A549 (cell line): Measurements from ENCODE around the gene TEKT3. TPM values are rescaled to one million over a fixed set of nuclear protein-coding genes. Genes with fewer than 3 reads are reported as not detected.

Experiments used
- ATAC-seq, 2 experiments: fragments of 200-7000 bp in 1 of 2; fragments of >200 bp in 1 of 2; cut with Nextera tagmentation in 1 of 2; cut with Tn5 transposase in 1 of 2; 3 replicates each; pipeline versions ENCODE4 v1.8.0 to v1.9.1; 2018 to 2020; ENCODE audit warnings: mild to moderate bottlenecking in 1 of 2, moderate library complexity in 1 of 2
- CTCF ChIA-PET: fragments of 300-600 bp; sonication (Branson Sonifier 250); formaldehyde crosslinking; extraction: SDS; loops from one replicate; lab custom pipeline; 2021; ENCODE audit warnings: antibody characterized with exemption, inconsistent platforms; lab: Yijun Ruan, JAX
- POLR2A ChIA-PET: fragments of 350-600 bp; formaldehyde crosslinking; extraction: SDS; loops from one replicate; lab custom pipeline; 2021; ENCODE audit warnings: antibody characterized with exemption, inconsistent platforms; lab: Yijun Ruan, JAX
- DNase-seq, 2 experiments: peaks; one replicate each; pipeline versions ENCODE4 v3.0.0 to v3.0.0-alpha.2; 2011 to 2016; ENCODE audit warnings: low read depth in 1 of 2, low spot score in 1 of 2
- FAIRE-seq: peaks from 2 replicates; lab custom pipeline; 2011; peaks lifted over from hg19 to GRCh38; lab: Jason Lieb, UNC
- H3K27ac ChIP-seq, 2 experiments: fragments of >200 bp; sonication (Bioruptor Twin); formaldehyde crosslinking; 3 replicates each; pipeline ENCODE4 v1.5.1; 2016 to 2017
- H3K4me1 ChIP-seq: fragments of >200 bp; sonication (Bioruptor Twin); formaldehyde crosslinking; 3 replicates; pipeline ENCODE4 v1.6.1; 2016
- H3K4me2 ChIP-seq: fragments of >200 bp; sonication (Bioruptor Twin); formaldehyde crosslinking; 3 replicates; pipeline ENCODE4 v1.6.1; 2016
- H3K4me3 ChIP-seq: fragments of >200 bp; sonication (Bioruptor Twin); formaldehyde crosslinking; 3 replicates; pipeline ENCODE4 v1.5.1; 2016
- H3K9me3 ChIP-seq: fragments of >200 bp; sonication (Bioruptor Twin); formaldehyde crosslinking; 3 replicates; pipeline ENCODE4 v1.6.1; 2016
- BCL3 ChIP-seq: fragments of >200 bp; sonication (Bioruptor Twin); formaldehyde crosslinking; IDR thresholded peaks from 3 replicates; pipeline ENCODE4 v1.6.1; 2016
- BHLHE40 ChIP-seq: IDR thresholded peaks from 2 replicates; pipeline ENCODE4 v1.6.1; 2012; ENCODE audit warnings: low read depth, low read length, inconsistent platforms
- CEBPB ChIP-seq, 2 experiments: fragments of >200 bp in 1 of 2; sonication (Bioruptor Twin) in 1 of 2; formaldehyde crosslinking in 1 of 2; IDR thresholded peaks; 2 replicates each; pipeline ENCODE4 v1.6.1; 2012 to 2016
- CHD2 ChIP-seq: fragments of 150-350 bp; IDR thresholded peaks from 2 replicates; pipeline ENCODE4 v1.6.1; 2014; ENCODE audit warnings: low read length; ENCODE audit not compliant: partially characterized antibody
- CTCF ChIP-seq: fragments of >200 bp; sonication (Bioruptor Twin); formaldehyde crosslinking; IDR thresholded peaks from 3 replicates; pipeline ENCODE4 v1.5.1; 2016
- EHMT2 ChIP-seq: fragments of 200-600 bp; sonication (generic); IDR thresholded peaks from 2 replicates; pipeline ENCODE4 v1.6.1; 2016; ENCODE audit warnings: antibody characterized with exemption, low read depth, mild to moderate bottlenecking, moderate library complexity
- HOXA7 ChIP-seq: fragments of 250-450 bp; sonication (Bioruptor Pico); IDR thresholded peaks from 2 replicates; pipeline ENCODE4 v1.5.0; 2020; ENCODE audit warnings: mild to moderate bottlenecking, moderate library complexity
- HOXB13 ChIP-seq: fragments of 250-450 bp; sonication (Bioruptor Pico); IDR thresholded peaks from 2 replicates; pipeline ENCODE4 v1.5.0; 2020; ENCODE audit warnings: low read depth, mild to moderate bottlenecking, moderate library complexity
- JUN ChIP-seq, 2 experiments: fragments of >200 bp; sonication (Bioruptor Twin); formaldehyde crosslinking; IDR thresholded peaks; 2 replicates in 1 of 2; 3 replicates in 1 of 2; pipeline ENCODE4 v1.6.1; 2016 to 2017
- JUNB ChIP-seq: fragments of >200 bp; sonication (Bioruptor Twin); formaldehyde crosslinking; IDR thresholded peaks from 2 replicates; pipeline ENCODE4 v1.6.1; 2016
- KDM1A ChIP-seq: fragments of 200-600 bp; sonication (generic); IDR thresholded peaks from 2 replicates; pipeline ENCODE4 v1.6.1; 2016; ENCODE audit warnings: low read depth, mild to moderate bottlenecking
- MAFK ChIP-seq: fragments of 450-650 bp; IDR thresholded peaks from 2 replicates; pipeline ENCODE4 v1.6.1; 2014; ENCODE audit not compliant: partially characterized antibody
- MAZ ChIP-seq: fragments of 150-350 bp; IDR thresholded peaks from 2 replicates; pipeline ENCODE4 v1.6.1; 2014; ENCODE audit warnings: antibody characterized with exemption, low read depth, low read length, borderline replicate concordance
- NR3C1 ChIP-seq: fragments of >200 bp; sonication (Bioruptor Twin); formaldehyde crosslinking; IDR thresholded peaks from 3 replicates; pipeline ENCODE4 v1.6.1; 2017
- PHF8 ChIP-seq: fragments of 200-600 bp; sonication (generic); IDR thresholded peaks from 2 replicates; pipeline ENCODE4 v1.6.1; 2016; ENCODE audit warnings: low read depth, mild to moderate bottlenecking, antibody characterized with exemption, moderate library complexity, borderline replicate concordance
- RAD21 ChIP-seq, 2 experiments: fragments of >200 bp in 1 of 2; sonication (Bioruptor Twin) in 1 of 2; formaldehyde crosslinking in 1 of 2; IDR thresholded peaks in 1 of 2; conservative IDR thresholded peaks in 1 of 2; 2 replicates in 1 of 2; 3 replicates in 1 of 2; pipeline ENCODE4 v1.6.1; 2012 to 2018; ENCODE audit warnings: inconsistent platforms in 1 of 2
- RFX5 ChIP-seq: fragments of 450-650 bp; IDR thresholded peaks from 2 replicates; pipeline ENCODE4 v1.7.1; 2014; ENCODE audit warnings: antibody characterized with exemption, mild to moderate bottlenecking, moderate library complexity
- RNF2 ChIP-seq: fragments of 200-600 bp; sonication (generic); IDR thresholded peaks from 2 replicates; pipeline ENCODE4 v1.6.1; 2016; ENCODE audit warnings: low read depth, mild to moderate bottlenecking, antibody characterized with exemption, moderate library complexity, borderline replicate concordance
- WGBS: methylation state at CpG from one replicate; pipeline ENCODE4 v1.1.6; 2017; ENCODE audit errors: missing lambda C conversion rate; 5-methylcytosine and 5-hydroxymethylcytosine counted together
- polyA plus RNA-seq, 4 experiments: library from polyadenylated mRNA; depleted of rRNA in 3 of 4; stranded (reverse); fragments of >200 nt; fragmentation: RNase III in 1 of 4; extraction: RNeasy Plus Mini Kit Qiagen cat#74134 plus additional on column Dnase treatment in 1 of 4; gene quantifications; 2 replicates in 3 of 4; 3 replicates in 1 of 4; pipeline ENCODE4 v1.2.3, GENCODE V29; 2011 to 2017
- TF ChIP-seq, protein P1 (sequence below): fragments of 250-450 bp; sonication (Bioruptor Pico); IDR thresholded peaks from 2 replicates; pipeline ENCODE4 v1.5.0; 2020; ENCODE audit warnings: low read depth, mild to moderate bottlenecking, moderate library complexity
- TF ChIP-seq, protein P2 (sequence below): fragments of 200-600 bp; sonication (generic); IDR thresholded peaks from 2 replicates; pipeline ENCODE4 v1.6.1; 2016; ENCODE audit warnings: antibody characterized with exemption, mild to moderate bottlenecking, moderate library complexity

Gene TEKT3
- polyA plus RNA-seq, 2 of the 4 experiments (the other 2 are of a cell fraction) = 0.17 to 0.21 TPM

- CTCF ChIA-PET = interaction anchor here (0.8 to 4.8 kb wide), 7 partner anchors 8 to 251 kb away, joined by 3 to 25 read pairs (median 4); no protein-coding TSS in a partner anchor
- ATAC-seq (no peak), DNase-seq (no peak), FAIRE-seq (no peak)
- POLR2A ChIA-PET = no interaction called here
- Histone ChIP-seq H3K27ac (0 out of 6 replicates have a peak overlapping the region, but pooled peaks of 1 of the 2 experiments have one; percentile 6), H3K9me3 (no peaks in the 10 kb centered on the region), H3K4me1 (peaks cover 26% of the 10 kb centered on the region), H3K4me2 (no peak overlapping the region), H3K4me3 (no peak overlapping the region)
- WGBS = 84% methylated on average over 13 of the region's 13 CpGs
- TF ChIP-seq EHMT2 (no peak), MAFK (peak; percentile 78)
Observed at GRCh38 chr17:15266325-15267125, 74.9 kb downstream of the TEKT3 start.

GRCh38 chr17:15265131-15265530, 76.3 kb downstream of the TEKT3 start, which contains the start of gene PMP22:
Gene PMP22 (minus strand): TSS chr17:15265326. CDS start chr17:15260727, 4,599 bp downstream.
- DNase-seq = no peak
- no peak for ATAC-seq
- H3K4me2 ChIP-seq = peak within 1 kb of the TSS; percentile 94

More at GRCh38 chr17:15265131-15265530, 76.3 kb downstream of the TEKT3 start, which contains the start of gene PMP22:
- peaks cover 24% of the 10 kb centered on the region for H3K4me1 ChIP-seq
- 0 out of 3 replicates have a peak within 1 kb of the TSS, but pooled peaks have one; percentile 2 for H3K4me3 ChIP-seq
- no peak for TF ChIP-seq BCL3
- TF ChIP-seq CEBPB (IDR thresholded peaks at IDR 0.05) = no peak
- TF ChIP-seq MAZ = no peak
- TF ChIP-seq, protein P1, sequence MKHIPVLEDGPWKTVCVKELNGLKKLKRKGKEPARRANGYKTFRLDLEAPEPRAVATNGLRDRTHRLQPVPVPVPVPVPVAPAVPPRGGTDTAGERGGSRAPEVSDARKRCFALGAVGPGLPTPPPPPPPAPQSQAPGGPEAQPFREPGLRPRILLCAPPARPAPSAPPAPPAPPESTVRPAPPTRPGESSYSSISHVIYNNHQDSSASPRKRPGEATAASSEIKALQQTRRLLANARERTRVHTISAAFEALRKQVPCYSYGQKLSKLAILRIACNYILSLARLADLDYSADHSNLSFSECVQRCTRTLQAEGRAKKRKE = no peak
- TF ChIP-seq HOXA7 (CRISPR knock-in tag) = no peak
- no peak for TF ChIP-seq RNF2
- TF ChIP-seq RFX5 = no peak
- no peak for TF ChIP-seq CHD2
- TF ChIP-seq BHLHE40 = no peak
- TF ChIP-seq PHF8 = no peak
- no peak for TF ChIP-seq HOXB13 (CRISPR knock-in tag)
- no peak for TF ChIP-seq KDM1A
- TF ChIP-seq, protein P2, sequence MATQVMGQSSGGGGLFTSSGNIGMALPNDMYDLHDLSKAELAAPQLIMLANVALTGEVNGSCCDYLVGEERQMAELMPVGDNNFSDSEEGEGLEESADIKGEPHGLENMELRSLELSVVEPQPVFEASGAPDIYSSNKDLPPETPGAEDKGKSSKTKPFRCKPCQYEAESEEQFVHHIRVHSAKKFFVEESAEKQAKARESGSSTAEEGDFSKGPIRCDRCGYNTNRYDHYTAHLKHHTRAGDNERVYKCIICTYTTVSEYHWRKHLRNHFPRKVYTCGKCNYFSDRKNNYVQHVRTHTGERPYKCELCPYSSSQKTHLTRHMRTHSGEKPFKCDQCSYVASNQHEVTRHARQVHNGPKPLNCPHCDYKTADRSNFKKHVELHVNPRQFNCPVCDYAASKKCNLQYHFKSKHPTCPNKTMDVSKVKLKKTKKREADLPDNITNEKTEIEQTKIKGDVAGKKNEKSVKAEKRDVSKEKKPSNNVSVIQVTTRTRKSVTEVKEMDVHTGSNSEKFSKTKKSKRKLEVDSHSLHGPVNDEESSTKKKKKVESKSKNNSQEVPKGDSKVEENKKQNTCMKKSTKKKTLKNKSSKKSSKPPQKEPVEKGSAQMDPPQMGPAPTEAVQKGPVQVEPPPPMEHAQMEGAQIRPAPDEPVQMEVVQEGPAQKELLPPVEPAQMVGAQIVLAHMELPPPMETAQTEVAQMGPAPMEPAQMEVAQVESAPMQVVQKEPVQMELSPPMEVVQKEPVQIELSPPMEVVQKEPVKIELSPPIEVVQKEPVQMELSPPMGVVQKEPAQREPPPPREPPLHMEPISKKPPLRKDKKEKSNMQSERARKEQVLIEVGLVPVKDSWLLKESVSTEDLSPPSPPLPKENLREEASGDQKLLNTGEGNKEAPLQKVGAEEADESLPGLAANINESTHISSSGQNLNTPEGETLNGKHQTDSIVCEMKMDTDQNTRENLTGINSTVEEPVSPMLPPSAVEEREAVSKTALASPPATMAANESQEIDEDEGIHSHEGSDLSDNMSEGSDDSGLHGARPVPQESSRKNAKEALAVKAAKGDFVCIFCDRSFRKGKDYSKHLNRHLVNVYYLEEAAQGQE = no peak
- TF ChIP-seq RAD21 (conservative IDR thresholded peaks at IDR 0.05 in 1 of 2, IDR thresholded peaks at IDR 0.05 in 1 of 2) = no peak
- no peak for TF ChIP-seq JUNB
- no peak for TF ChIP-seq JUN (IDR thresholded peaks at IDR 0.05)
- TF ChIP-seq NR3C1 = no peak
- TF ChIP-seq CTCF = no peak
- 58% methylated on average over 6 of the region's 6 CpGs for WGBS
- ChIA-PET POLR2A (no interaction called here), CTCF (interaction anchor here (0.8 to 4.8 kb wide), 9 partner anchors 8 to 261 kb away, joined by 3 to 25 read pairs (median 3); no protein-coding TSS in a partner anchor)
- peak; percentile 51 for FAIRE-seq
- peak within 1 kb of the TSS; percentile 18 to 45; a peak in 4 of 6 replicates for H3K27ac ChIP-seq
- H3K9me3 ChIP-seq = no peaks in the 10 kb centered on the region
